B cell (primary cell): ENCODE results near the gene KLK13.

Experiments used
- EZH2 ChIP-seq: IDR thresholded peaks from 2 replicates; pipeline ENCODE4 v1.6.1; 2012; ENCODE audit warnings: borderline replicate concordance, low read depth, mild to moderate bottlenecking, moderate library complexity, low read length; ENCODE audit not compliant: insufficient read depth, poor library complexity, severe bottlenecking
- TF ChIP-seq, protein P1 (sequence below): fragments of 200-600 bp; IDR thresholded peaks from one replicate; pipeline ENCODE4 v1.8.0; 2022; ENCODE audit warnings: antibody characterized with exemption, mild to moderate bottlenecking

DNA sequence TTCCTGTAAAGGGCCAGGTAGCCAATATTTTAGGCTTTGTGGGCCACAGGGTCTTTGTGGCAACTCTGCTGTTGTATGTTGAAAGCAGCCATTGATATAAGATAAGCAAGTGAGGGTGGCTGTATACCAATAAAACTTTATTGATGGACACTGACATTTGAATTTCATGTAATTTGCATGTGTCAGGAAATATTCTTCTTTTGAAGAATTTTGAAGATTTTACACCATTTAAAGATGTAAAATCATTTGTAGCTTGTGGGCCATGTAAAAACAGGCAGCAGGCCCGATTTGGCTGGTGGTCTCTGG lies 45.7 kb upstream of the KLK13 start:
- TF ChIP-seq, protein P1, sequence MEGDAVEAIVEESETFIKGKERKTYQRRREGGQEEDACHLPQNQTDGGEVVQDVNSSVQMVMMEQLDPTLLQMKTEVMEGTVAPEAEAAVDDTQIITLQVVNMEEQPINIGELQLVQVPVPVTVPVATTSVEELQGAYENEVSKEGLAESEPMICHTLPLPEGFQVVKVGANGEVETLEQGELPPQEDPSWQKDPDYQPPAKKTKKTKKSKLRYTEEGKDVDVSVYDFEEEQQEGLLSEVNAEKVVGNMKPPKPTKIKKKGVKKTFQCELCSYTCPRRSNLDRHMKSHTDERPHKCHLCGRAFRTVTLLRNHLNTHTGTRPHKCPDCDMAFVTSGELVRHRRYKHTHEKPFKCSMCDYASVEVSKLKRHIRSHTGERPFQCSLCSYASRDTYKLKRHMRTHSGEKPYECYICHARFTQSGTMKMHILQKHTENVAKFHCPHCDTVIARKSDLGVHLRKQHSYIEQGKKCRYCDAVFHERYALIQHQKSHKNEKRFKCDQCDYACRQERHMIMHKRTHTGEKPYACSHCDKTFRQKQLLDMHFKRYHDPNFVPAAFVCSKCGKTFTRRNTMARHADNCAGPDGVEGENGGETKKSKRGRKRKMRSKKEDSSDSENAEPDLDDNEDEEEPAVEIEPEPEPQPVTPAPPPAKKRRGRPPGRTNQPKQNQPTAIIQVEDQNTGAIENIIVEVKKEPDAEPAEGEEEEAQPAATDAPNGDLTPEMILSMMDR: no peak
- no peak for TF ChIP-seq EZH2
